Stimulated activated CD8-positive, alpha-beta memory T cell treated with anti-CD3 and anti-CD28 coated beads, Interleukin-4, amount 100 ng/mL, for 48 hours (primary cell): ENCODE measurements around the gene GDPD5.

ENCODE experiments used
- DNase-seq: peaks from one replicate; pipeline ENCODE4 v3.0.0-alpha.2; 2020

The GDPD5 gene

DNA sequence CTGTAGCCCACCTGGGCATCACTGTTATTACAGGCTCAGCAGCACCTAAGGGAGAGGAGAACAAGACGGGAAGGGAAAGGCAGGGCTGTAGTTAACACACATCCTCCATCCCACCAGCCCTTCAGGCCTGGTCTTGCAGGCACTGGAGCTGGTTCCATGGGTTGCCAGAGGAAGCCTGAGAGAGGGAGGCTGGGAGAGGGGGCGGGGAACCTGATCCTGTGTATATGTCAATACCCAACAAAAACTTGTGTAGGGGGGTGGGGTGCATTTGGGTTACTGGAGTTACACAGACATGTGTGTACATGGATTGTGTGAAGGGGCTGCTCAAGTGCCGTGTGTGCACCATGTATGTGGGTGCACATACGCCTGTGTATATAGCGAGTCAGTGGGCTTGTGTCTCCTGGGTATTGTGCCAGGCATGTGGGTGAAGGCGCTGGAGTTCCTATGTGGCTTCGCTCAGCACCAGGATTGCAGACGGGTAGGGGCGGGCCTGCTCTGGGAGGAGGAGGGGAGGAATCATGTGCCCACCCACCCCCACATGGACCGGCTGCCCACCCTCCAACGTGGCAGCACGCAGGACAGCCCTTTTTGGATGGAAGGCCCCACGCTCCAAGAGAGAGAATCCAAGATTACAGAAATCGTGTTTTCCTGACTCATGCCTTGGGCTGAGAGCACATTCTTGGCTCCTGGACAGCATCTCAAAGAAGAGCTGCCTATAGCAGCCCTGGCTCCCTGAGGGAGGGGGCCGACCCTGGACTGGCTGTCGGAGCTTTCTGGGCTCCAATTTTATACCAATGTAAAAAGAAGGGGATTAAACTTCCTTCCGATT, 32.1 kb upstream of the GDPD5 start:
- DNase-seq, result no peak

DNA sequence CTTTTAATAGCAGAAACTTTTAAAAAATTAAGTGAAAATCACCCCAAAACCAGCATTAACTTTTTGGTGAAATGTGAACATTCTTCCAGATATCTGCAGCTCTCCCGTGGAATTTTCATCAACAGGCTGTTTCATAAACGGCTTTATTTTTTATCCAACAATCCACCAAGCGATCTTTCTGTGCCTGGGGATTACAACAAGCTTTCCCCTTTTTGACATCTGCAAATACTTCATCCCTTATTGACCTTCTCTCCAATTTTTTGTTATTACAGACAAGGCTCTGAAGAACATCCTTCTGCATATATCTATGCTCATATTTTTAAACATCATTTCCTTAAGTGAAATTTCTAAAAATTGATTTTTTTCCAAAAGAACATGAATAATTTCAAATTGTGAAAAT, 30.5 kb upstream of the GDPD5 start:
- DNase-seq, result no peak

DNA sequence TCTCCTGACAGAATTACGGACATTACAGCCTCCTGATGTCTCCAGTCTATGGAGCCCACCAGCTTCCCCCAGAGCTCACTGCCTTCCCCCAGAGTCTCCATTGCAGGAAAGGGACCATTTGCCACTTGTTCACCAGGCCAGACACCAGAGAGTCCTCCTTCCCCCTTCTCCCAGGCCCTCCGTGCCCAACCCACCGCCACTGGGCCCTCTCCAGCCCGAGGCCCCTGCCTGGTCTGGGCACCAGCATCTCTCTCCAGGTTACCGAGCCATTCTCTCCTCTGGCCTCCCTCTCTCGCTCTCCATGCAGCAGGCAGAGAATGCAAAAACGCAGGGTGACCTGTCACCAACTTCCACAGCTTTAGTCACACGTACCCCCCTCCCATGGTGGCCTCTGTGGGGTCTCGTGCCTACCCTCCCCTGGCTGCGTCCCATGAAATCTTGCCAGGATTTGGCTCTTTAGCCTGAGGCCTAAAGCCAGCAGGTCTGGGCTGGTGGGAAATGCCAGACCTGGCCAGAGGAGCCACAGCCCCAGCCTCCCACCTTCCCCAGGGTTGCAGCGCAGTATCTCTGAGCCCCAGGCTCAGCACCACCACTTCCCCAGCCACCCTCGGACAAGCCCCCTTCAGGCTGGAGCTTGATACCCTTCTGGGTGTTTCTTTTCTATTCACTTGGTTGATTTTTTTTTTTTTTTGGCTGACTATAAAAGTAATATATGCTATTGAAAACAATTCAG, 29.5 kb upstream of the GDPD5 start:
- no peak for DNase-seq

DNA sequence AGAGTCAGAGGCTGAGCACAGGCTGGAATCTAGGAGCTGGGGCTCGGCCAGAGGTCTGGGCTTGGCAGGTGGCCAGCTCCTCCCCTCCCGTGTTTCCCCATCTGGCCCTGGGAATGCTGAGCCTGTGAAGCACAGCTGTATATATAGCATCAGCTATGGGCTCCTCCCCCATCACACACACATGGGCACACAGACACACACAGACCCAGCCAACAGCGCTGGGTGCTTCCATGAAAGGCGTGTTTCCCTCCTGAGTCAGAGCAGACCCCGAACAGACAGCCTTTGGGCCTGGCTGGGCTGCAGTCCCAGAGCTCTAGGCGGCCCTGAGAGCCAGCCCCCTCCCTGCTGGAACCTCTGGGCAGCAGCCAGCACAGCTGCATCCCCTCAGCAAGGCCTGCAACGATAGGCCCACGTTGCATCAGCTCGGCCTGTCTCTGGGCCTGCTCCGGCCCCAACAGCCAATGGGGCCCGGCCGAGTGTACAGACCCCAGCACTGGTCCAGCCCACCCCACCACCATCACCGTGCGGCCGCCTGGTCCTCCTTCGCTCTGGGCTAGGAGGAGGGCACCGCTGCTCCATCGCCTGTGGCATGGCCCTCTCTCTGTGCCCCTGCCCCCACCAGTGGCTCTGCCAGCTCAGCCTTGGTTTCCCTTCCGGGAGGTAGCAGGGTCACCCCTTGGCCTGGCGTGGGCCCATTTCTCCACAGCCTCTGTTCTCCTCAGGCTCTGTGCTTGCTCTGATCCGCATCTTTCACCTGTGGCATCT, 28.7 kb upstream of the GDPD5 start:
- DNase-seq, result no peak

DNA sequence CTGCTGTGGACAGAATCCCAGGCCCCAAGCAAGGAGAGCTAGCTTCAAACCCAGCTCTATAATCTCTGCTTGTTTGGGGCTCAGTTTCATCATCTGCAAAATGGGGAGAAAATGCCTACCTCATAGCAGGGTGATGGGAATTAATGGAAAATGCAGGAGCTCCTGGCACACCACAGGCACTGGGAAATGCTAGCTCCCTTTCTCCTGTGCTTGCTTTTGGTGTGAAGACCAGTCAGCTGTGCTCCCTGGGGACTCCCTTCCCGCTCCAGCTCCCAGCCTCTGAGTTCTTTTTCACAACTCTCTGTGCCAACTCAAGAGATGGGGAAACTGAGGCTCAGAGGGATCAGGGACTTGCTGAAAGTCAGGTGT, 28.1 kb upstream of the GDPD5 start:
- DNase-seq, result no peak

DNA sequence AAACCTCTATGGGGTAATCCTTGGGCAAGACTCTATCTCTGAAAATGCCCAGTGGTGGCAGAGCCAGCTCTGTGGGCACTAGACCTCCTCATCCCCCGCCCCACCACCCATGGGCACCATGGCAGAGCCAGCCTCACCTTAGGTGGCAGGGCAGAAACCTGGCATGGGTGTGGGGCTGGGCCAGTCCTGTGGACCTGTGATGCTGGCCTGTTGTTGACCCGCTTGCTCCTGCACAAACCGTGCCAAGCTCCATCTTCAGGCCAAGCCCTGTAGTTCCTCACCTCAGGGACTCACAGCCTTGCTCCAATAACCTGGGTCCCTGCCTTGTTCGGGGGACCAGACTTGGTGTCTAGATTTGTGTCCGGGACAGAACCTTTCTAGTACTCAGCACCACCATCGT, 27.4 kb upstream of the GDPD5 start:
- DNase-seq, result no peak

DNA sequence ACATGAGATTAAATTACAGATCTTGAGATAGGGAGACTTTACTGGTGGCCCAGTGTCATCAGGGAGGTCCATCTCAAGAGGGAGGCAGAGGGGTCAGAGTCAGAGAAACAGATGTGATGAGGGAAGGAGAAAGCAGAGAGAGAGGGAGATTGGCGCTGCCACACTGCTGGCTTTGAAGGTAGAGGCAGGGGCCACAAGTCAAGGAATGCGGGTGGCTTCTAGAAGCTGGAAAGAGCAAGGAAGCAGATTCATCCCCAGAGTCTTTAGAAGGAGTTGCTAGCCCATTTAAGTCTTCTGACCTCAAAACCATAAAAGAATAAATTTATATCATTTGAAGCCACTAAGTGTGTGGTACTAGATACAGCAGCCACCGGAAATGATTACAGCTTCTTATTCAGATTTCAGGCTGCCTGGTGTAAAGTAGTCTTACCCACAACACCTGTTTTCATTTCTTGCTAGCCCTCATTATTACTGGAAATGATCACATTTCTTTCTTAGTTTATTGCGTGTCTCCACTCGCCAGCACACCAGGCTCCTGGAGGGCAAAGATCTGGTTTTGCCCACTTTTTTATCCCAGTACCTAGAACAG, 23.7 kb upstream of the GDPD5 start:
- DNase-seq, result no peak

DNA sequence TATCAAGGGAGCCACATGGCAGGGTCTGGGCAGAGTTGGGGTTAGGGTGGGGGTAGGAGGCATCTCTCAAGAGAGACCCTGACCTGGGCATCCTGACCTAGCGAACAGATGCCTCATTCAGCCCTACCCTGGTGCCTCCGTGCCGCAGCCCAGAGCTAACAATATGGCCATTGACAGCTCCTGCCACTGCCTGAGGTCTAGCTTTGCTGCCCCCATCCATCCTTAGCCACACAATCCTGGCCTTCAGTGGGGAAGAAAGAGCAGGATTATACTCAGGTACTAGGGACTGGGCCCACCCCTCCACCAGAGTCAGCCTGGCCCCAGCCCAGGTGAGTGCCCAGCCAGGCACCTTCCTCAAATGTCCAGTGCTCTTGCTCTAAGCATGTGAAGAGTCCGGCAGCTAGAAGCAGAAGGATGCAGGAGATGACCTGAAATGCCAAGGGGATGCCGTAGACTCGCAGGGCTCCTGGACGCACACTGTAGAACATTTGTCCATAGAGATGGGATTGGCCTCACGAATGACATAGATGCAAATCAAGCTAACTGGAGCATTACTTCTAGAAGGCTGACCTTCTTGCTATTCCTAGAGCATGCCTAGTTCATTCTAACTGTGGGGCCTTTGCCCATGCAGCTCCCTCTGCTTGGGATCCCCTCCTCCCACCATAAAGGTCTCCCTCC, 23.0 kb upstream of the GDPD5 start:
- DNase-seq, result no peak

DNA sequence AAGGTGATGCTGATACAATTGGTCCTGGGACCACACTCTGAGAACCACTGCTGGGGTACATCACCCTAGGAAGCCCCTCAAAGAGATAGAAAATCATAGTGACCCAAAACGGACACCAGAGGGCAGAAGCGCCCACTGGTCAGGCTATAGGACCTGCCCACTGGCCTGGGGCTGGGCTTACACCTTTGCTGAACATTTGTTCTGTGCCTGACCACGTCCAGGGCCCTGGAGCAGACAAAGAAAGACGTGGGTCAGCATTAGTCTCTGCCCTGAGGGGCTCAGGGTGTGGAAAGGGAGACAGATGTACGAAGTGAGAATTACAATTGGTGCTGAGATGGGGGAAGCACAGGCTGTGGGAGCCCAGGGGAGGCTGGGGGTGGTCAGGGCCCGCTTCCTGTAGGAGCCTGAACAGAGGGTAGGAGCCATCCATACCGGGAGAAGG, 21.9 kb upstream of the GDPD5 start:
- peak; percentile 71 for DNase-seq

DNA sequence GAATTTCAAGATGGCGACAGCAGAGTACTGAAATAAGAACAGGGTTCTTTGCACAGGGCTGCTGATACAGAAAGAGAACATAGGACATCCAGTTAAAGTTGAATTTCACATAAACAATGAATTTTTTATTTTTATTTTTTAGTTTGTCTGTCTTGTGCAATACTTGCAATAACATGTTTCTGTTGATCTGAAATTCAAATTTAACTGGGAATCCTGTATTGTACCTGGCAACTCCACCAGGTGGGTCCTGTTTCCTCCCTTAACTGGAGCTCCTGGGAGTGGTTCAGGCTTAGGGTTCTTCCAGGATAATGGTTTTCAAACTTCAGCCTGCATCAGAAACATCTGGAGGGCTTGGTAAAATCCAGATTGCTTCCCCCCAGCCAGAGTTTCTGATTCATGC, 21.4 kb upstream of the GDPD5 start:
- DNase-seq, result no peak

DNA sequence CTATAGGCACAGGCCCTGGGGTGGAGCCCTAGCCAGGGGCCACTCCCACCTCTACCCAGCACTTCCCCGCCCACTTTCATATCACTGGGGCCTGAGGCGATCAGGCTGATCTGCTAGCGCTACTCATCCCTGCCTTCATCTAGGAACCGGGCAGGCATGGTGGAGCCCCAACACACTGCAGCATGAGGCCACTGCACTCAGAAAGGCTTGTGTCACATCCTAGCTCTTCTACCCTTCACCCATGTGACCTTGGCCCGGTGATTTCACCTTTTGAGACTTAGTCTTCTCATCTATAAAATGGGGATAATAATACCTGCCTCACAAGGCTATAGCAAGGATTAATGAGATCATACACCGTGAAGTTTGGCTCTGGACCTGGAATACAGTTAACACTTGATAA, 18.1 kb upstream of the GDPD5 start:
- DNase-seq, result no peak

DNA sequence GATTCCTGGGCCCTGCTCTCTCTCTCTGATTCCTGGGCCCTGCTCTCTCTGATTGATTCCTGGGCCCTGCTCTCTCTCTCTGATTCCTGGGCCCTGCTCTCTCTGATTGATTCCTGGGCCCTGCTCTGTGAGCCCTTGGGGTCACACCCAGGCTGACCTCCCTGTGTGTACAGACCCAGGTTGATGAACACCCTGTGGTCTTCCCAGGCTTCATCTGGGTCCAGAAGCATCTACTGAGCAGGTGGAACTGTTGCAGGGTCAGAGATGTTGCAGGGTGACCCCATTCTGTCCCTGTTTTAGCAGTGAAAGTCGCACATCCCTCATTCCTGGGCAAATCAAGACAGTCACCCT, 16.3 kb upstream of the GDPD5 start:
- no peak for DNase-seq

DNA sequence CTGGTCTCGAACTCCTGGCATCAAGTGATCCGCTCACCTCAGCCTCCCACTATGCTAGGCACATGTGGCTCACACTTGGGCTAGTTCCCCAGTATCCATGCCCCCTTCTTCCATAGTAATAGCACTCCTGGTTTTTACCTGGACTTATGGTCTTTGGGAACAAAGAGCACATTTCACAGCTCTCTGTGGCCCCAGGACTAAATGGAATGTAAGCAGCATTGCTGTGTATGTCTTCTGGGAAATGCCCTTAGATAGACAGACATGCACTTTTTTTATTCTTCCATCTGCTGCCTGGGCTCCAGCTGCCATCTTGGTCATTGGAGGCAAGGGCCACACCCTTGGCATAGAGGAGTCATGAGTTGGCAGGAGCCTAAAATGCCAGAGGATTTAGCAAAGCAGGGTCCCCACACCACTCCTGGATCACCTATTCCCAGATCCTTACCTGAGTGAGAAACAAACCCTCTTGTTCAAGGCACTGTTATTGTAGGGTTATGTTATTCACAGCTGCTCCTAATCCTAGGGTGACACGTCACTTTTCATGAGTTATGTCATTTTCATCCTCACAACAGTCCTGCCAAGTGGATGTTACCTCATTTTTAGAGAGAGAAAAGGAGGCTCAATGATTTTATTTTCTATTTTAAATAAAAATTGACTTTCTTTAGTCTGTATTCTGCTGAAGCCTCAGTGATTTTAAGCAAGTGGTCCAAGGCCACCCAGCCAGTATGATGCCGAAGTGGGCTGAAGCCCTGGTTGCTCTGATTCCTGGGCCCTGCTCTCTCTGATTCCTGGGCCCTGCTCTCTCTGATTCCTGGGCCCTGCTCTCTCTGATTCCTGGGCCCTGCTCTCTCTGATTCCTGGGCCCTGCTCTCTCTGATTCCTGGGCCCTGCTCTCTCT, 15.7 kb upstream of the GDPD5 start:
- no peak for DNase-seq

DNA sequence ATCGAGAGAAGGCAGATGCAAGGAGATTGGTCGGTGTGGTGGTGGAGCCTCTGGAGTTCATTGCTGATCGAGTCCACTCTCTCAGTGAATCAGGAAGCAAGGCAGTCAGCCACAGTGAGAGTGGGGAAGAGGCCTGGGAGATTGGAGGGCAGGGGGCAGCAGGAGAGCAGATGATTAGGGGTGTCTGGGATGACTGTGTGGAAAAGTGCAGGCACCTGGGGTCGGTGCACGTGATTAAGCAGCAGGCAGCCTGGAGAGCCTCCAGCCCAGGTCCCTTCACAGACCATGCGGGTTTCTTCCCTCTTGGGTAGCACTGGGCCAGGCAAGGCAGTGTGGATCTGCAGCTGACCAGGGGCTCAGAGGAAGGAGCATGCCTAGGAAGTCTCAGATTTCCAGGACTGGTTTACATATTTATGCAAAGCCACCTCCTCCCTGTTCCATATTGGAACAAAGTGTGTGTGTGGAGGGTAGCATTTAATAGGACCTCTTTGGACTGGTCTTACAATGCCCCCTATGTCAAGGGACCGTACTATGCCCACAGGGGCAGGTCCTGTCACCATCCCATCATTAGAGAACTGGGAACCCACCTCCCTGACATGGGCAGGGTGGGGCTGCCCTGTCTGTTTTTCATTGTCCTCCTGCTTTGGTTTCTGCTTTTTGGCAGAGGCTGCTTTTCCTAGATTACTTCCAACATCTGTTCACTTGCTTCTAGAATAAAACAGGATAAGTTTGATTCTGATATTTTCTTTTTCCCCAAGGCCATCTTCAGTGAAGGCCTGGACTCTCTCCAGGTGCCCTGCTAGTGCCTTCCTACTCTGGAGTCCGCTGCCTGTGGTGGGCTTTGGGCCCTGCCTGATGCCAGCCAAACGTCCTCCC, 14.0 kb upstream of the GDPD5 start:
- DNase-seq, result no peak

DNA sequence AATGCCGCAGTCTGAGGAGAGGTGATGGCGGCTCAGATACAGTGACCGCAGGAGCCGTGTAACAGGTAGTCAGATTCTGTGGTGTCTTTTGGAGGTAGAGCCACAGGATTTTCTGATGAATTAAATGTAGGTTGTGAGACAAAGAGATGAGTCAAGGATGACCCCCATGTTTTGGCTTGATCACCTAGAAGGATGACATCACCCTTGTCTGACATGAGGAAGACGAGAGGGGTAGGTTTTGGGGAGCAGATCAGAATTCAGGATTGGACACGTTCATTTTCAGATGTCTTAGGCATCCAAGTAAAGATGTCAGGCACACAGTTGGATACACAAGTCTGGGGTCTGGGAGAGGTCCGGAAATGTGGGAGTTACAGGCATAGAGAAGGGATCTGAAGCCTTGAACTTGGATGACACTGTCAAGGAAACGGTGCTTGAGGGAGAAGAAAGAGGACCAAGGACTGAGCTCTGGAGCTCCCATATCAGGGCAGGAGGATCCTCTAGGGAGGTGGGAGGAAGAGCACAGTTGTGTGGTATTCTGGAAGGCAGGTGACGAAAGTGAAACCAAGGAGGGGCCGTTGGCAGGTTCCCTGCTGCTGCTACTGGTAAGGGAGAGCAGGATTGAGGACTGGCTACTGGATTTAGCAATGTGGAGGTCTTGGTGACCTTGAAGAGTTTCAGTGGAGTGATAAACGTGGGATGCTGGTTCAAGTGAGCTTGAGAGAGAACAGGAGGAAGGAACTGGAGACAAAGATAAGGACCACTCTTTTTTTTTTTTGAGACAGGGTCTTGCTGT, 12.6 kb upstream of the GDPD5 start:
- DNase-seq, result no peak

DNA sequence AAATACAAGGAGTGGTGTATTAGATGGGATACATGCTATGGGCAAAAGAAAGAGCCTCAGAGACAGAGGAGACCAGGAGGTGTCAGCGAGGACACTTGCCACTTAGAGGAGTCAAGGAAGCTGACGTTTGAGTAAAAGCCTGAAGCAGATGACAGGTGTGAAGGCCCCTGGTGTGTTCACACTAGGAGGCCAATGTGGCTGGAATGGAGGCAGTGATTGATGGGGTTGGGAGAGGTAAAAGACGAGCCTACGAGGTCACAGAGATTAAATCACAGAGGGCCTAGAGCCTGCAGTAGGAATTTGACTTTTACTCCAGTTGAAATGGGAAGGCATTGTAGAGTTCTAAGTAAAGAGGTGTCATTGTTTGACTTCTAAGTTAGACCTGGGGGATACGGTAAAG, 12.0 kb upstream of the GDPD5 start:
- no peak for DNase-seq

DNA sequence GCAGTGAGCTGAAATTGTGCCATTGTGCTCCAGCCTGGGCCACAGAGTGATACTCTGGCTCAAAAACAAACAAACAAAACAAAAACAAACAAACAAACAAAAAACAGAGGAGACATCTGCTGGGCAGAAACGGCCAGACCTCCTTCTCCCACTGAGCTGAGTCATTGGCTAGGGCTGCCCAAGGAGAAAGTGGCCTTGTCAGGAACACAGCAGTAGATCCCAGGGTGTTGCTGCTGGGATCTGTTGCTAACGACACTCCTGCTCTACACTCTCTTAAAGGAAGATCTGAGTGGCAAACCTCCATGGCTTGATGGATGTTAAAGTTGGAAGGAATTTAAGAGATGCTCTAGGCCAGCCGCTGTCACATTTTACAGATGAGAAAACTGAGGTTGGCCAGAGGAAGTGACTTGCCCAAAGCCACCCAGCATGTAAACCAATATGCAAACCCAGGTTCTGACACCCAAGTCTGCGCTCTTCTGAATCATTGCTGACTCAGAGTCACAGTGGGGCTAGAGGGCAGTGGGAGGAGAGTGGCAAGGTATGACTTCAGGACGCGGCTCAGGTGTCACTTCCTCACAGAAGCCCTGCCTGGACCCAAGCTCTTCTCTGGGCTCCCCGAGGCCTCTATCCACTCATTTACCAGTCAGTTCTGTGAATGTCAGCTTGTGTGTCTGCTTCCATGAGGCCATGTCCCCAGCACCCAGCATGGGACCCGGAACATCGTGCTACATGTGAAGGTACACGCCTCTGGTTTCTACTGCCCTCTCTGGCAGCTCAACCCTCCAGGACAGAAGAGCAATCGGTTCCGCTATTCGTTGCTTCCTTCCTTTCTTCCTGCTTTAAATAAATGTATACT, 11.3 kb upstream of the GDPD5 start:
- DNase-seq, result peak; percentile 73

DNA sequence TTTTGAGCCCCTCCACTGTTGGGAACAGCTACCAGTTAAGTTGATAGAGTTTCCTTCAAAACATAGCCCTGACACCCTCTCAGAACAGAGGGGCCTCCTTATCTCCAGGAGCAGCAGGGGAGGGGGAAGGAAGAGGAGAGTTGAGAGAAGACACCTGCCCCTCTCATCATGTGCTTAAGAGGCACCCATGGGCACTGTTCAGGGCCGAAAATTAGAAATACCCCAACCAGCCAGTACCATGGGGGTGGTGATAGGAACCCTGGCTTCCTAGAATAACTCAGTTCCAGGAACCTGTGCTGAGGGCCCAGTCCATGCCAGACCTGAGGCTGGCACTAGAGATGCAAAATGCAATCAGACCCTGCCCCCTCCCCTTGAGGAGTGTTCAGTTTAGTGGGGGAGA, 9.3 kb upstream of the GDPD5 start:
- no peak for DNase-seq
